Cardiac fibroblast (primary cell): Measurements from ENCODE around the gene MBP.

Source experiments
- DNase-seq, 2 donors: peaks; one replicate each; pipeline versions ENCODE4 v3.0.0 to v3.0.0-alpha.2; 2010; ENCODE audit warnings: low read depth in 2 of 2
- H3K4me3 ChIP-seq, 2 donors: replicated peaks in 1 of 2; 1 replicate in 1 of 2; 2 replicates in 1 of 2; pipeline ENCODE4 v1.5.1; 2011; ENCODE audit warnings: low read depth in 2 of 2, low read length in 2 of 2, mild to moderate bottlenecking in 2 of 2, moderate library complexity in 1 of 2
- CTCF ChIP-seq: IDR thresholded peaks from one replicate; pipeline ENCODE4 v1.5.1; 2011; ENCODE audit warnings: low read depth, mild to moderate bottlenecking, low read length, inconsistent platforms

MBP gene

GRCh38 chr18:77101410-77102258, 30.9 kb downstream of the MBP start:
- peak; percentile 95 to 99 for DNase-seq
- peak overlapping the region in 1 of 2 donors; percentile 33 for H3K4me3 ChIP-seq
- no peak for TF ChIP-seq CTCF

DNA sequence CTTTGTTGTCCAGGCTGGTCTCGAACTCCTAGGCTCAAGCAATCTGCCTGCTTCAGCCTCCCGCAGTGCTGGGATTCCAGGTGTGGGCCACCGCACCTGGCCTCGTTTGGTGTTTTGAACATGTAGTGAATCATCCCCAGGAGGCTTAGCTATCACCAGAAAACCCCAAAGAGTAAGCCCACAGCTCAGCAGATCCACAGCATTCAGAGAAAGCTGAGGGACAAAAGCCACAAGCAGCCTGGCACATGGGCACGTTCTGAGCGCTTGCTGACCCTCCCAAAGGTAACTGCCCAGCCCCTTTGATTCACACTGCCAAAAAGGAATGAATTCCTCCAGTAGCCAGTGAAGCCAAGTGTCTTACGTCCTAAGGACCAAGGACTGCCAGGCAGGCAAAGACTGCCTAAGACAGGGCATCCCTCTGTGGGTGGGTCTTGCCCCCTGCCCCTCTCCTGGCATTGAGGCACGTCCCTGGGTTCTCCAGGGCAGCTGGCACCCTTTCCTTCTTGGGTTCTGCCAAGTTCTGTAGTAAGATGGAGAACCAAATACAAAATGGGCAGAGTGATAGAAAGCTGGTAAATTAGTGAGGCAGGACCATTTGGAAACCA, 31.7 kb downstream of the MBP start:
- H3K4me3 ChIP-seq: peak overlapping the region in 1 of 2 donors; percentile 18
- TF ChIP-seq CTCF: no peak
- peak; percentile 30 to 35 for DNase-seq

DNA sequence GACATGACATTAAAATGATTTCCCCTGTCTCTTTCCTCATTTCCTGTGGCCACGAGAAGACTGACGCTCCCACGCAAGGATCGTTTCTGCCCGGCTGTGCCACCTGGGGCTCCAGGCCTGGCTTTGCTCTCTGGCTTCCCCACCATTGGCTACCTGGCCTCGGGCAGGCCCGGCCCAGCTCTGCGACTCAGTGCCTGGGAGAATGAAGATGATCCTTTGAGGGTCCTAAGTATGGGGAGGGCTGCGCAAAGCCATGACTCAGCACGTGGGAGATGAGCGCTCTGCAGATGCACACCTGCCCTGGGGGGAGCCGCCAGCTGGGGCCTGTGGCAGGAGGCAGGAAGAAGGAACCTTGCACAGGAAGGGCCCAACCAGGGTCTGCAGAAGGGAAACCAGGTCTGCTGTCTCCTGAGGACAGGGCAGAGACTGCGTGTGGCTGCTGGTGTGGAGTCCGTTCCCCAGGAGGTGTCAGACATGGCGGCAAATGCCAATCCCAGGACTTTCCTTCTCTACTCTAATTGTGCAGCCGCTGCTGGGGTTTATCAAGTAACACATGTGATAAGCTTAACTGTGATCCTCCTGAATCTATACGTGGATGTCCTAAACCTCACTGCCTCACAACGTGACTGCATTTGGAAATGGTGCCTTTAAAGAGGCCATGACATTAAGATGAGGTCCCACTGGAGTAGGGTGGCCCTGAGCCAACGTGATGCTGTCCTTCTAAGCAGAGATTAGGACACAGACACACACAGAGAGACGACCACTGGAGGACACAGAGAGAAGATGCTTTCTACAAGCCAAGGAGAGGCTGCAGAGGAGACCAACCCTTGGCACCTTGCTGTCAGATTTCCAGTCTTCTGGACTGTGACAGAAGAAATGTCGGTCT, 32.9 kb downstream of the MBP start:
- no peak for DNase-seq

DNA sequence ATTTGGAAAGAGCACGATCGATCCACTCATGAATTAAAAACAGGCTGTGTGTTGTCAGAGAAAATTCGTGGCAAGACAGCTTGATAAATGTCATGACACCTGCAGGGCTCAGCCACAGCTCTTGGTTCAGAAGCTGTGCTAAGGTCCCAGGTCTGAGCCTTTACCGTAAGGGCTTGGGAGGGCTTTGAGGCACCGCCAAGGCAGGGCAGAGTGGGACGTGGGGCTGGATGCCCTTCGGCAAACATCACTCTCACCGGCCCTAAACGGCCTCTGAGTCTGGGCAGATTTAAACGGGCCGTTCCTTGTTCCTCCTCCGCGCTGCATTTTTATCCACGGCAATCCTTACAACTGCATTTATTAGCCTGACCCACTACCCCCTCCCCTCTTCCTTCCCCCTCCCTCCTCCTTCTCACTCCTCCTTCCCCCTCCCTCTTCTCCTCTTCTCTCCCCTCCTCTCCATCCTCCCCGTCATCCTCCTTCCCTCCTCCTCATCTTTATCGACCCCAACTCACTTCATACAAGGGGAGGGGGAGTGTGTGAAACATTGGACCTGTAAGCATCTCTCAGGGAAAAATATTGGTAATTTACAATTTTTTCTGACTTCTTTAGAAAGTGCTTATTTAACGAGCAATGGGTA, 33.9 kb downstream of the MBP start:
- no peak overlapping the region for H3K4me3 ChIP-seq
- no peak for TF ChIP-seq CTCF
- no peak for DNase-seq

More for the DNA sequence above, 32.9 kb downstream of the MBP start:
- H3K4me3 ChIP-seq: no peak overlapping the region
- no peak for TF ChIP-seq CTCF

DNA sequence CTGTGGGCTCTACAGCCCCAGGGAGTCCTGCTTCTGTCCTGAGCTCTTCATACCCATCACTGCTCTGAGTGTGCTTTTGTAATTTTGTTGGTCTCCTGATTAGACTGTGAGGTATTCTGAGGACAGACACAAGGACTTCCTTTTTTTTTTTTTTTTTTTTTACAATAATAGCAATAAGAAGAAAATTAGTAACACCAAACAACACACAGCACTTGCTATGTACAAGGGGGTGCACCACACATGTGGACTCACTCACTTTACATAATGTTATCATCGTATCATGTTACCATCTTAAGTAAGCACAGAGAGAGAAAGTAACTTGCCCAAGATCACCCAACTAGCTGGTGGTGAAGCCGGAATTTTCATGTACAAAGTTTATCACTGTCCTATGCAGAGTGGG, 34.6 kb downstream of the MBP start:
- peak in 1 of 2 donors; percentile 42 for DNase-seq
- H3K4me3 ChIP-seq: no peak overlapping the region
- no peak for TF ChIP-seq CTCF
